Endothelial cell of hepatic sinusoid (primary cell): ENCODE measurements around the gene OR2L8.
"Not testable (repeated sequence)": the region's sequence is repeated elsewhere in the genome, so short reads cannot be mapped to it uniquely, and the experiment has no call there.

Experiments
- in situ Hi-C: cut with HindIII; loops from 2 replicates; pipeline ENCODE4 v1.10.0; 2017; ENCODE audit warnings: low sequenced_read_pairs

Gene OR2L8, protein sequence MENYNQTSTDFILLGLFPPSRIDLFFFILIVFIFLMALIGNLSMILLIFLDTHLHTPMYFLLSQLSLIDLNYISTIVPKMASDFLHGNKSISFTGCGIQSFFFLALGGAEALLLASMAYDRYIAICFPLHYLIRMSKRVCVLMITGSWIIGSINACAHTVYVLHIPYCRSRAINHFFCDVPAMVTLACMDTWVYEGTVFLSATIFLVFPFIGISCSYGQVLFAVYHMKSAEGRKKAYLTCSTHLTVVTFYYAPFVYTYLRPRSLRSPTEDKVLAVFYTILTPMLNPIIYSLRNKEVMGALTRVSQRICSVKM

GRCh38 chr1:247948558-247948957, at the start of gene OR2L8:
OR2L8 (plus strand) TSS chr1:247948858; CDS start chr1:247948858, 0 bp downstream.
- in situ Hi-C loops = no loop called here

DNA sequence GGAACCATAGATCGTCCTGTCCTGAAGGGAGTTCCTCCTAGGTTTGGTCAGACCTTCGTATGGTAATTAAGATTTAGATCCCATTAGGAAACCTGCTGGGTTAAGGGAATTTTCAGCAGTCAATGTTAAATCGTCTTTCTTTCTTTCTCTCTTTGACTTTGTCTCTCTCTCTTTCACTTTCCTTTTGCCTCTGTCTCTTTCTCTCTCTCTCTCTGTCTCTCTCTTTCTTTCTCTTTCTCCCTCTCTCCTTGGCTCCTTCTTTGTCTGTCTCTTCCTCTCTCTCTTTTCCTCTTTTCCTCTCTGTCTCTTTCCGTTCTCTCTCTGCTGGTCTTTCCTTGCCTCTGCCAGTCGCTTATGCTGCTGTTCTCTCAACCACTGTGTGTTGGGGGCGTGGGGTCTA, 44.5 kb upstream of the OR2L8 start:
- in situ Hi-C loops = no loop called here

DNA sequence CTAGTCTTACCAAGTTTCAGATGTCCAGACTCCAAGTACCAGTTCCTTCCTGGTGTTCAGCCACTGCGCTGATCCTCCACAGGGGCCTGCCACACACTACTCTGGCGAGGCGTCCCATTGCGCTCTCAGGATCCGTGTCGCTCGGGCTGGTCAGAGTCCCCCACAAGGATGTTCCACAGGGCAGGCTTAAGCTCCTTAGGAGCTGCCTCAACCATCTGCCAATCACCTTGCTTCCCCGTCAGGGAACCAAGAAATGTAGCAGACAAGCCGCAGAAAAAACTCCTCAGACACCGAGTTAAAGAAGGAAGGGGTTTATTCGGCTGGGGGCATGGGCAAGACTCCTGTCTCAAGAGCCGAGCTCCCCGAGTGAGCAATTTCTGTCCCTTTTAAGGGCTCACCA, 43.5 kb upstream of the OR2L8 start:
- in situ Hi-C loops = no loop called here

DNA sequence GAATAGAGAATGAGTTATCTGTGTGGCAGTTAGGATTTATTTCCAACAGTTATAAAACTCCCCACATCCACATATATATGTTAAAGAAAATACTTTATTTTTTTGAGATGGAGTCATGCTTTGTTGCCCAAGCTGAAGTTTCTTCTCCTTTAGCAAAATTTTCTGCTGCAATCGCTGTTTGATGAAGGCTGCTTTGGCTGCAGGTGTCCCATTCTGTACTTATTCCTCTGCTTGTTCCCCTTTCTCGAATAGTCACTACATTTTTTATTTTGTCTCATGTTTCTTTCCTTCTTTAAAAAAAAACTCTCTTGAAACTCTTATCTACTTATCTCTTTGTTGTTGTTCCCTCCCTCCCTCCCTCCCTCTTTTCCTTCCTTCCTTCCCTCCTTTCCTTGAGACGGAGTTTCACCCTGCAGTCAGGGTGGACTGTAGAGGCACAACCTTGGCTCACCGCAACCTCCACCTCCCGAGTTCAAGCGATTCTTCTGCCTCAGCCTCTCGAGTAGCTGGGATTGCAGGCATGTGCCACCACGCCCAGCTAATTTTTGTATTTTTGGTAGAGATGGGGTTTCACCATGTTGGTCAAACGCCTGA, 42.7 kb upstream of the OR2L8 start:
- in situ Hi-C loops = no loop called here

- in situ Hi-C loops = no loop called here
These were observed 42.1 kb upstream of the OR2L8 start for GRCh38 chr1:247906504-247907047.

- in situ Hi-C loops = no loop called here
These were observed 39.9 kb upstream of the OR2L8 start for GRCh38 chr1:247908766-247909165.

DNA sequence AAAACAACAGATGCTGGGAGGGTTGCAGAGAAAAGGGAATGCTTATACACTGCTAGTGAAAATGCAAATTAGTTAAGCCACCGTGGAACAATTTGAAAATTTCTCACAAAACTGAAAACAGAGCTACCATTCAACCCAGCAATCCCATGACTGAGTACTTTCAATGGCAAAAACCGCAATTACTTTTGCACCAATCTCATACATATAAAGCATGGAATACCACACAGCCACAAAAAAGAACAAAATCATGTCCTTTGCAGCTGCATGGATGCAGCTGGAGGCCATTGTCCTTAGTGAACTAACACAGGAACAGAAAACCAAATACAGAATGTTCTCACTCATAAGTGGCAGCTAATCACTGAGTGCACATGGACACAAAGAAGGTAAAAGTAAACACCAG, 34.9 kb upstream of the OR2L8 start:
- in situ Hi-C loops = no loop called here

DNA sequence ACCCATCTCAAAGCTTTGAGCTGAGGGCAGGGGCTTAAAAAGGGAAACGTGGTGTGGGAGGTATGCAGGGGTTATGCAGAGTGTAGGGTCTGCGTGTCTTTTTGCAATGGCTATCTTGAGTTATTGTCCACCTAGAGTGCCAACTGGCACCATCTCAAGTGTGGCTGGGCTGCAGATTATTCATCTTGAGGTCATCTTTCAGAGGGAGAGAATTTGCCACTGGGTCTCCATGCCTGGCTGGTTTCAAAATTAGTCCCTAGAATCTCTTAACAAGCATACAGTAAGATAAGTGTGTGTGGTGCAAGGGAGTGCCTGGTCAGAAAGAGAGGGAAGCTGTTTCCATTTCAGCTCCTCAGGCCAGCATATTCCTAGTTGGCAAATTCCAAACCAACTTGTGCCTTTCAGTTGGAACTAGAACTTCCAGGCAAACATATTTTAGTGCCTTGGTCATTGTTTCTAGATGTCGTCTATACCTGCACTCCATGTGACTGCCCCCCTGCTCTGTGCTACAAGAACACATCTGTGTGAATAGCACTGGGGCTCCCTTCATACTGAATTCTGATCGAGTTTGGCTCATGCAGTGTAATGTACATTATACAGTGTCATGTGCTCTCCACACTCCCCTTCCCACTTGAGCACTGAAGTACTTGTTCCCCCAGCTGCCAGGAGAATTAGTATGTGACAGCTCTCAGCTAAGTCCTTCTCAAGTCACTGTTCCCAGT, 33.6 kb upstream of the OR2L8 start:
- in situ Hi-C loops = no loop called here

- in situ Hi-C loops = no loop called here
These were observed 28.7 kb upstream of the OR2L8 start, which contains the start of gene OR2T8 for GRCh38 chr1:247919952-247920351. OR2T8 (plus strand) TSS chr1:247920252; CDS start chr1:247921018, 766 bp downstream.

GRCh38 chr1:247923941-247924340, 24.7 kb upstream of the OR2L8 start:
- in situ Hi-C loops = no loop called here

DNA sequence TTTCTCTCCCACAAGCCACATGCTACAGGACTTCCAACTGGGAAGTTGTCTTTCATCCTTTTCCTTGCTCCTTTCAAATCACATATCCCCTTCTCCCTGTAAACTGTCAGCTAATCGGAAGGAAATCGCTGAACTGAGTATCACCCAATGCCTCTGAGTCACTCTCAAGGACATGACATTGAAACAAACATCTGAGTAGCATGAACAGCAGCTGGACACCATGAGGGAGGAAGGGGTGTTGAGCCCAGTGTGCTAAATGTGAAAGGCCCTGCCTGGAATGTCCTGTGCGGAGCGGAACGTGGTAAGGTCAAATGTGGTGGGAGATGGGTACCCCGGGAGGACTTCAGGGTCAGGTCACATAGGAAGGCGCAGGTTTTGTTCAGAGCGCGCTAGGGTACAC, 23.8 kb upstream of the OR2L8 start, which contains the start of gene OR2AJ1:
Gene OR2AJ1, plus strand, starts transcription at position 22 of the 400 bp plus-strand sequence. CDS start 8,880 bp downstream, outside the sequence.
- in situ Hi-C loops = no loop called here

GRCh38 chr1:247933989-247934388, 14.7 kb upstream of the OR2L8 start:
- in situ Hi-C loops = no loop called here

DNA sequence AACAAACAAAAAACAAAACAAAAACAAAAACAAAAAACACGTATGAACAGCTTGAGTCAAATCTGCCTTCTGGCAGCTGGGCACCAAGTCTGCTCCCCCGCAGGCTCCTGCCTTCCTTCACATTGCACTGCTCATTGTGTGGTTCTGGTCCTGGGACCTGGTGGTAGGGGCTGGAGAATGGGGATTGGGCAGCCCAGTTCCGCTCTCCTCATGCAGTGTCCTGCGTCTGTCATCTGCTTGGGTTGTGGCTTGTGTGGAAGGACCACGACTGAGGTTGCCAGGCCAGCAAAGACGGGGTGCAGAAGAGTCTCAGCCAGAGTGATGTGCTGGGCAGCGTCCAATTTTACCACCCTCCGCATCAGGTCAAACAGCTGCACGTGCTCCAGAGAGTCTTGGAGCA, 12.9 kb upstream of the OR2L8 start:
- in situ Hi-C loops = no loop called here

GRCh38 chr1:247936415-247936814, 12.2 kb upstream of the OR2L8 start:
- in situ Hi-C loops = no loop called here

DNA sequence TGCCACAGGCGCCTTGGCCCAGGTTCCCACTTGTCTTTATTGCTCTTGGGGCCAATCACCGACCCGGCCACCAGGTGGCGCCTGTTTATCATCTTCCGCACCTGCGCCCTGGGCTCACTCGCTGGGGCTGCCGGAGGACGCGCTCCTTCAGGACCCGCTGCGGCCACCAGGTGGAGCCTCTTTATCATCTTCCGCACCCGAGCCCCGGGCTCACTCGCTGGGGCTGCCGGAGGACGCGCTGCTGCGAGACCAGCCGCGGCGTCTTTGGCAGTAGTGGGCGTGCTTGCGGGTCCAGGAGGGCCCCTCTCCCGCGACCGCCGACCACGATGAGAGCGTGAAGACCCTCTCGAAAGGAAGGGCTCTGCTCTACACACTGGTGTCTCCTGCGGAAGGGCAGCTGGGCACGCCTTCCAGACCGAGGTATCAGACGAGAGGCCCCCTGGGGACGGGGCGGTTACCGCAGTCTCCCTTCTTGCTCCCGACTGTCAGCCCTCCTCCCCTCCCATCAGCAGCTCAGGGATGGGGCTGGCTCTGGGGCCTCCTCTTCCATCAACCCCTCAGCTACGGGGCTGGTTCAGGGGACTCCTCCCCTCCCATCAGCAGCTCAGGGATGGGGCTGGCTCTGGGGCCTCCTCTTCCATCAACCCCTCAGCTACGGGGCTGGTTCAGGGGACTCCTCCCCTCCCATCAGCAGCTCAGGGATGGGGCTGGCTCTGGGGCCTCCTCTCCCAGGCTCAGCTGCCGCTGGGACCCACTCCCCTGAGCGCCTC, 11.5 kb upstream of the OR2L8 start:
- in situ Hi-C loops = not testable (repeated sequence)

- in situ Hi-C loops = no loop called here
These were observed 6.0 kb upstream of the OR2L8 start for GRCh38 chr1:247942624-247943023.

- in situ Hi-C loops = no loop called here
These were observed 4.8 kb downstream of the OR2L8 start for GRCh38 chr1:247953408-247953807.

- in situ Hi-C loops = no loop called here
These were observed 13.1 kb downstream of the OR2L8 start for GRCh38 chr1:247961791-247962190.

- in situ Hi-C loops = no loop called here
These were observed 14.4 kb downstream of the OR2L8 start for GRCh38 chr1:247962911-247963588.

- in situ Hi-C loops = no loop called here
These were observed 16.3 kb downstream of the OR2L8 start, which contains the start of gene OR2AK2 for GRCh38 chr1:247964933-247965332. OR2AK2 (plus strand) TSS chr1:247965233; CDS start chr1:247965377, 144 bp downstream.
